GM10266 (cell line): ENCODE measurements around the gene MRPL24.

ENCODE experiments used
- DNase-seq: peaks from one replicate; pipeline ENCODE4 v3.0.0; 2012; ENCODE audit errors: extremely low spot score
- TF ChIP-seq, protein P1 (sequence below): IDR thresholded peaks from 2 replicates; pipeline ENCODE4 v1.5.1; 2012; ENCODE audit warnings: mild to moderate bottlenecking, low read depth; ENCODE audit not compliant: control insufficient read depth, insufficient read depth; ENCODE audit errors: missing control alignments

The MRPL24 gene

GRCh38 chr1:156745881-156746280 is 5.0 kb upstream of the MRPL24 start:
- DNase-seq = no peak
- TF ChIP-seq, protein P1, sequence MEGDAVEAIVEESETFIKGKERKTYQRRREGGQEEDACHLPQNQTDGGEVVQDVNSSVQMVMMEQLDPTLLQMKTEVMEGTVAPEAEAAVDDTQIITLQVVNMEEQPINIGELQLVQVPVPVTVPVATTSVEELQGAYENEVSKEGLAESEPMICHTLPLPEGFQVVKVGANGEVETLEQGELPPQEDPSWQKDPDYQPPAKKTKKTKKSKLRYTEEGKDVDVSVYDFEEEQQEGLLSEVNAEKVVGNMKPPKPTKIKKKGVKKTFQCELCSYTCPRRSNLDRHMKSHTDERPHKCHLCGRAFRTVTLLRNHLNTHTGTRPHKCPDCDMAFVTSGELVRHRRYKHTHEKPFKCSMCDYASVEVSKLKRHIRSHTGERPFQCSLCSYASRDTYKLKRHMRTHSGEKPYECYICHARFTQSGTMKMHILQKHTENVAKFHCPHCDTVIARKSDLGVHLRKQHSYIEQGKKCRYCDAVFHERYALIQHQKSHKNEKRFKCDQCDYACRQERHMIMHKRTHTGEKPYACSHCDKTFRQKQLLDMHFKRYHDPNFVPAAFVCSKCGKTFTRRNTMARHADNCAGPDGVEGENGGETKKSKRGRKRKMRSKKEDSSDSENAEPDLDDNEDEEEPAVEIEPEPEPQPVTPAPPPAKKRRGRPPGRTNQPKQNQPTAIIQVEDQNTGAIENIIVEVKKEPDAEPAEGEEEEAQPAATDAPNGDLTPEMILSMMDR = no peak

DNA sequence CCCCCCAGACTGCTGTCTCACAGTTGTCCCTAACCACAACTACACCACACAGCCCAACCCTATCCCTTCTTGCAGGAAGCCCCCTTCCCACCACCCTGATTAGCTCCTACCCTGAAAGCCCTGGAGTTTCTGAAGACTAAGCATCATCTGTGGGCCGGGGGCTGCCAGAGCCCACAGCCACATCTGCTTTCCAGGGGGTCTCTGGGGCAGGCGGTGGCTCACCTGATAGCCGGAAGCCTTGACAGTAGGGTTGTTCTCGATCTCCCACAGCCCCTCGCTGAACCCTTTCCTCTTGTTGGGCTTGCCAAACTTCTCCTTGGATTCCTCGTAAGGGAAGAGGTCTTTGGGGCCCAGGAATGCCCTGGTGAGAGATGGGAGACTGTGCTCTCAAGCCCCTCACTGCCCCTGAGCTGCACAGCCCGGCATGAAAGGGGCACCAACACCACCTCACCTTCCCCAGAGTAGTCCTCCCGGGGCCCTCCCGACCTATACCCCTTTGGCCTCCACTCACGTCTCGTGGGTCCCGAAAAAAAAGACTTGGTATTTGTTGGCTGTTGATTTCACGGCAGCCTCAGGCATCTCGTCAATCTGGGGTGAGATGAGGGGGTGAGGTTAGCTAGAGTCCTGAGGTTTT is 4.0 kb upstream of the MRPL24 start:
- TF ChIP-seq, protein P1 = no peak
- DNase-seq = no peak

GRCh38 chr1:156744344-156744743 is 3.5 kb upstream of the MRPL24 start:
- DNase-seq = no peak
- TF ChIP-seq, protein P1 = no peak

- TF ChIP-seq, protein P1 = no peak
- DNase-seq = no peak
Measured at GRCh38 chr1:156743367-156744302, 2.7 kb upstream of the MRPL24 start.

- TF ChIP-seq, protein P1 = no peak
- DNase-seq = no peak
Measured at GRCh38 chr1:156742801-156743200, 1.9 kb upstream of the MRPL24 start.

- TF ChIP-seq, protein P1 = no peak
Measured at GRCh38 chr1:156742017-156742416, 1.1 kb upstream of the MRPL24 start.

DNA sequence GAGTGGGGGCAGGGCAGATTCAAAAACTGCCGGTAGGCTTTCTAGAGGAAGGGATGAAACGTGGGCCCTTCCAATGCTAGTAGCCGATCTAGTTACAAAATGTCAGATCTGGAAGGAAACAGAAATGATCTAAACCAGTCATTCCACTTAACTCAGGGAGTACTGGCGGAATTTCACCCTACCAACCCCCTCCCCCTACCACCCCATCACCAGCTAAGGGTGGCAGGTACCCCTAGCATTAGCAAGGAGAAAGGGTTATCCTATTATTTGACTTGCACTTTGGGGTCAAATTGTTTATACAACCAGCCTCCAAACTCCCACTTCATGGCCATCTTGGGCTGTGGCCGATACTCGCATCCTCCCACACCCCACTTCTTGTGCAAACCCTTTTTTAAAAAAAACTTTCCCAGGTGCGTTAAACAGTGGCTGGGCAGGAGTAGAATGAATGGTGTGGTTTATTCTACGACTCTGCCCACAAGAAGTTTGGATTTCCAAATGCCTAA is 644 bp upstream of the MRPL24 start:
- no peak for DNase-seq
- TF ChIP-seq, protein P1 = no peak

More at GRCh38 chr1:156742017-156742416, 1.1 kb upstream of the MRPL24 start:
- DNase-seq = no peak
